ENCODE results near the gene DRD2.
"Not testable (repeated sequence)": the region's sequence is repeated elsewhere in the genome, so short reads cannot be mapped to it uniquely, and the experiment has no call there.

Gene DRD2

GRCh38 chr11:113475160-113475761, at the start of gene DRD2:
TSS of gene DRD2 (minus strand) at chr11:113475398. CDS start at chr11:113424651, 50,747 bp downstream.
- DNase-seq, result no peak

- not testable (repeated sequence) for DNase-seq
These were observed 48.7 kb upstream of the DRD2 start for GRCh38 chr11:113523906-113524305.

- DNase-seq, result peak; percentile 7
These were observed 46.7 kb upstream of the DRD2 start for GRCh38 chr11:113521737-113522517.

- DNase-seq, result peak; percentile 26
These were observed 44.9 kb upstream of the DRD2 start for GRCh38 chr11:113519989-113520613.

- DNase-seq, result no peak
These were observed 43.7 kb upstream of the DRD2 start for GRCh38 chr11:113518716-113519495.

GRCh38 chr11:113517361-113517760, 42.2 kb upstream of the DRD2 start:
- peak; percentile 17 for DNase-seq

GRCh38 chr11:113514856-113515255, 39.7 kb upstream of the DRD2 start:
- no peak for DNase-seq

- no peak for DNase-seq
These were observed 32.1 kb upstream of the DRD2 start for GRCh38 chr11:113507341-113507740.

- DNase-seq, result no peak
These were observed 31.7 kb upstream of the DRD2 start for GRCh38 chr11:113506893-113507292.

GRCh38 chr11:113506461-113506860, 31.3 kb upstream of the DRD2 start:
- no peak for DNase-seq

GRCh38 chr11:113505541-113506375, 30.6 kb upstream of the DRD2 start:
- no peak for DNase-seq

GRCh38 chr11:113505046-113505445, 29.8 kb upstream of the DRD2 start:
- DNase-seq, result no peak

GRCh38 chr11:113504586-113504985, 29.4 kb upstream of the DRD2 start:
- DNase-seq, result no peak

- no peak for DNase-seq
These were observed 28.9 kb upstream of the DRD2 start for GRCh38 chr11:113504071-113504470.

- no peak for DNase-seq
These were observed 22.1 kb upstream of the DRD2 start for GRCh38 chr11:113497066-113497910.

GRCh38 chr11:113496026-113496651, 20.9 kb upstream of the DRD2 start:
- no peak for DNase-seq

- no peak for DNase-seq
These were observed 18.8 kb upstream of the DRD2 start for GRCh38 chr11:113494021-113494420.

GRCh38 chr11:113493206-113493605, 18.0 kb upstream of the DRD2 start:
- DNase-seq, result no peak

GRCh38 chr11:113488931-113489351, 13.7 kb upstream of the DRD2 start:
- no peak for DNase-seq

GRCh38 chr11:113487622-113488021, 12.4 kb upstream of the DRD2 start:
- DNase-seq, result no peak

GRCh38 chr11:113484223-113484622, 9.0 kb upstream of the DRD2 start:
- DNase-seq, result no peak

Data from activated CD8-positive, alpha-beta memory T cell treated with anti-CD3 and anti-CD28 coated beads for 24 hours (primary cell).